Measurements from ENCODE around the gene CRLF2.
"Not testable (repeated sequence)": the region's sequence is repeated elsewhere in the genome, so short reads cannot be mapped to it uniquely, and the experiment has no call there.

CRLF2 gene

DNA sequence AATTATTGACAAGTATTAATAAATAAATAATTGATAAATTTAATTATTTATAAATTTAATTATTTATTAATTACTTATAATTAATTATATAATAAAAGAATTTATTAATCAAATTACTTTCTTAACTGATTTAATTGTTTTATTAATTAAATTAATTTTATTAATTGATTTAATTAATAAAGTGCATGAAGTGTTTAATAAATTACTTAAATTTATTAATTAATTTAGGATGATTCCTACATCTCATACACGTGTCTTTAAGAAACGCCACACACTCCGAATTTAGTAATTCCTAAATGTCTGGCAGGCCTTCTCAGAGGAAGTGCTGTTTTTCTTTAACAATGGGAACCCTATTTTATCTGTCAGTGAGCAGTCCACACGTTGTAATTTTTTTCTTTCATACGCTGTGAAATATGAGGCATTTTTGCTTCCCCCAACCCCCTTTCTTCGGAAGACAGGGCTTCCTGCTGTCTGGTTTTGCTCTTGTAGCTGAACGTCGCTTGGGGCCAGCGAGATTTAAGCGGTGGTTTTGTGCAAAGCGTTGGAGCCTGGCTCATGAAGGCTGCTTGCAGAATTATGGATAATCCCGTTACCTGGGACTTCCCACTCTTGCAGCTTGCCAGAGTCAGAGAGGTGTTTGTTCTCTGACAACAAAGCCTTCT lies 46.8 kb downstream of the CRLF2 start:
- no peak for DNase-seq

DNA sequence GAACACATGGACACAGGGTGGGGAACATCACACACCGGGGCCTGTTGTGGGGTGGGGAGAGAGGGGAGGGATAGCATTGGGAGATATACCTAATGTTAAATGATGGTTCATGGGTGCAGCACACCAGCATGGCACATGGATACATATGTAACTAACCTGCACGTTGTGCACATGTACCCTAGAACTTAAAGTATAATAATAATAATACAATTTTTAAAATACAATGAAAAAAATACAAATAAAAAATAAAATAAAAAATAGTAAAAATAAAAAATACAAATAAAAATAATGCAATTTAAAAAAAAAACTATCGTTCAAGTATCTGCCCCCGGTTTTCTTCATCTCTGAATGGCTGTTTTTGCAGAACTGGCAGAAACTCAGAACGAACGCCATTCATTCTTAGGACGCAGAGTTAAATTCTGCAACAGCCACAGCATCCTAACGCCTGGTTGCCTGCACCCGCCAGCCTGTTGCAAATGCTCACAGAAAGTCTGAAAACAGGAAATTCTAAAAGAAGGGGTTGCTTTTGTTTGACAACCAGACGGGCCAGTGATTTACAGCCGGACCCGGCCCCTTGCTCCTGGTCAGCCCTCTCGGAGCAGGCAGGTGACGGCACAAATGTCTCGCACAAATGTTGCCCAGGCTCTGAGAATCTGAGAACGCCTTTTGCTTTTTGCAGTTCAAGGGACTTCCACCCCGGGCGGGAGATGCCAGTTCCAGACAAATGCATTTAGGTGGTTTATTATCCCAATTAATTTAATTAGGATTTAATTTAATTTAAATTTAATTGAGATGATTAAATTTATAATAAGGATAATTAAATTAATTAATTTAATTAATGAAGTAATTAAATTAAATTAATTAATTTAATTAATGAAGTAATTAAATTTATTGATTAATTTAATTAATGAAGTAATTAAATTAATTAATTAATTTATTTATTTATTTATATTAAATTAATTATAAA lies 47.8 kb downstream of the CRLF2 start:
- DNase-seq: no peak

DNA sequence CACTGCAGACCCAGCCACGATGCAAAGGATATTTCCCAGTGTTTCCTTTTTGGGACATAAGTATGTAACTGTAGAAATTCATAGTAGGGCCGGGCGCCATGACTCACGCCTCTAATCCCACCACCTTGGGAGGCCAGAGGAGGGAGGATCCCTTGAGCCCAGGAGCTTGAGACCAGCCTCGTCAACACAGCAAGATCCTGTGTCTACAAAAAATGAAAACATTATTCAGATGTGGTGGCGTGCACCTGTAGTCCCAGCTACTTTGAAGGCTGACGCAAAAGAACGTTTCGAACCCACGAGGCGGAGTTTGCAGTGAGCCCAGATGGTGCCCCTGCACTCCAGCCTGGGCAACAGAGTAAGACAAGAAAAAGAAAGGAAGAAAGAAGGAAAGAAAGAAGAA lies 49.2 kb downstream of the CRLF2 start:
- no peak for DNase-seq

DNA sequence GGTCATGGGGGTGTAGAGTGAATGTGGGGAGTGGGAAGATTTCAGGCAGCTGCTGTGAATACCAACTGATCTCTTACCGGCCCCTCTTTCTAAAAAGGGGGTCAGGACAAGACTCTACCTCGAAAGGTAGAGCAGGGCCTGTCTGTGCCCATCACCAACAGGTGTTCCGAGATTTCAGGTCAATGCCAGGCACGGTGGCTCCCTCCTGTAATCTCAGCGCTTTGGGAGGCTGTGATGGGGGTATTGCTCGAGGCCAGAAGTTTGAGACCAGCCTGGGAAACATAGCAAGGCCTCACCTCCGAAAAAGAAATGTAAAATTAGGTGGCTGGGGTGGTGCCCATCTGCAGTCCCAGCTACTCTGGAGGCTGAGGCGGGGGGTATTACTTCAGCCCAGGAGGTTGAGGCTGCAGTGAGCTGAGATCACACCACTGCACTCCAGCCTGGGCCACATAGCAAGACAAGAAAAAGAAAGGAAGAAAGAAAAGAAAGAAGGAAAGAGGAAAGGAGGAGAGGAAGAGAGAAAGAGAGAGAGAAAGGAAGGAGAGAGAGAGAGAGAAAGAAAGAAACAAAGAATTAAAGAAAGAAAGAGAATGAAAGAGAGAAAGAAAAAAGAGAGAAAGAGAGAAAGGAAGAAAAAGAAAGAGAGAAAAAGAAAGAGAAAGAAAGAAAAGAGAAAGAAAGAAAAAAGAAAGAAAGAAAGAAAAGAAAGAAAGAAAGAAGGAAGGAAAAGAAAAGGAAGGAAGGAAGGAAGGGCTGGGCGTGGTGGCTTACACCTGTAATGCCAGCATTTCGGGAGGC lies 50.1 kb downstream of the CRLF2 start:
- DNase-seq: no peak

DNA sequence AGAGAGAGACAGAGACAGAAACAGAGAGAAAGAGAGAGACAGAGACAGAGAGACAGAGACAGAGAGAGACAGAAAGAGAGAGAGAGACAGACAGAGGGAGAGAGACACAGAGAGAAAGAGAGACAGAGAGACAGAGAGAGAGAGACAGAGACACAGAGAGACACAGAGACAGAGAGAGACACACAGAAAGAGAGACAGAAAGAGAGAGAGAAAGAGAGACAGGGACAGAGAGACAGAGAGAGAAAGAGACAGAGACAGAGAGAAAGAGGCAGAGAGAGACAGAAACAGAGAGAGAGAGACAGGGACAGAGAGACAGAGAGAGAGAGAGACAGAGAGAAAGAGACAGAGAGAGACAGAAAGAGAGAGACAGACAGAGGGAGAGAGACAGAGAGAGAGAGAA lies 52.9 kb downstream of the CRLF2 start:
- no peak for DNase-seq

DNA sequence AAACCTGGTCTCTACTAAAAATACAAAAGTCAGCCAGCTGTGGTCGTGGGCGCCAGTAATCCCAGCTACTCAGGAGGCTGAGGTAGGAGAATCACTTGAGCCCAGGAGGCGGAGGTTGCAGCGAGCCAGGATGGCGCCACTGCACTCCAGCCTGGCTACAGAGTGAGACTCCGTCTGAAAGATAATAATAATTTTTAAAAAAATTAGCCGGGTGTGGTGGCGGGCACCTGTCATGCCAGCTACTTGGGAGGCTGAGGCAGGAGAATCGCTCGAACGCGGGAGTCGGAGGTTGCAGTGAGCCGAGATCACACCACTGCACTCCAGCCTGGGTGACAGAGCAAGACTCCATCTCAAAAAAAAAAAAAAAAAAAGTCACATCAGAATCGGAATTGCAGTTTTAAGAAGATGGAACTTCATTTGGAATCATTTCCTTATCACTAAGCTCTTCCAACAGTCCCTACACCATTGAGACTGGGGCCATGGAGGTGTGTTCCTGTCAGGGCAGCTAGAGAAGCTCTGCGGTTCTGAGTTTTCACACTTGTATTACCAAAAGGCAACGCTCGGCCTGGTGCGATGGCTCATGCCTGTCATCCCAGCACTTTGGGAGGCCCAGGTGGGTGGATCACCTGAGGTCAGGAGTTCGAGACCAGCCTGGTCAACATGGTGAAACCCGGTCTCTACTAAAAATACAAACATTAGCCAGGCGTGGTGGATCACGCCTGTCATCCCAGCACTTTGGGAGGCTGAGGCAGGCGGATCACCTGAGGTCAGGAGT lies 55.6 kb downstream of the CRLF2 start:
- not testable (repeated sequence) for DNase-seq

DNA sequence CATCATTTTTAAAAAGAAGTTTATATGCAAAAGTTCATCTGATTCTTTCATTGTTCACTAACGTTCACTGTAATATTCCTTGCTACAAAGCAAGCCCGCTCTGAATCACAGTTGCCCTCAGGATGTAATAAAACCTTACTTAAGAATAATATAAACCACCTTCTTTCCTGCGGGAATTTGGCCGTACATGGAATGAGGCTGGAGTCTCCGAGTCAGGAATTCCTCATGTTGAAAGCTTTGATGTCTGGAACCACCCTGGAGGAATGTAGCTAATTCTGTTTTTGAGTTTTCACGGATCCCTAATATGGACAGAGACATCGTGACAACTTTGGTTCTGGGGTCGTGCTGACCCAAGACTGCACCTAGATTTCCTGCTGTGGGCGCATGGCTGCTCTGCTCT lies 58.5 kb downstream of the CRLF2 start:
- DNase-seq: no peak

DNA sequence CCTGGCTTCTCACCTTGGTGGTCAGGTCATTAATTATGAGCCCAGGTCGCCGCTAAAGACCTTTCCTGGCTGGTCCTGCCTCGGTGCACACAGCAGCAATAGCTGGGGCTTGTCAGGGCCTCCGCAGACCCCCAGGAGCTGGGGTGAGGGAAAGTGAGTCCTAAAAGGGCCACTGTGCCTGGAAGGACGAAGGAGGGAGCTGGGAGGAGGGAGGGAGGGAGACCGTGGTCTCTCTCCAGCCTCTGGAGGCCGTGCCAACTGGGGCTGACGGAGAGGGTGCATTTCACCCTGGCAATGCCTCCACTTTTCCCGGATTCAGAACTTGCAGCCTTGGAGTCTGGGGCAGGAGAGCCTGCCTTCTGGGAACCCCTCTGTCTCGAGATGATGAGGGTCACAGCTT lies 60.4 kb downstream of the CRLF2 start:
- DNase-seq: no peak

DNA sequence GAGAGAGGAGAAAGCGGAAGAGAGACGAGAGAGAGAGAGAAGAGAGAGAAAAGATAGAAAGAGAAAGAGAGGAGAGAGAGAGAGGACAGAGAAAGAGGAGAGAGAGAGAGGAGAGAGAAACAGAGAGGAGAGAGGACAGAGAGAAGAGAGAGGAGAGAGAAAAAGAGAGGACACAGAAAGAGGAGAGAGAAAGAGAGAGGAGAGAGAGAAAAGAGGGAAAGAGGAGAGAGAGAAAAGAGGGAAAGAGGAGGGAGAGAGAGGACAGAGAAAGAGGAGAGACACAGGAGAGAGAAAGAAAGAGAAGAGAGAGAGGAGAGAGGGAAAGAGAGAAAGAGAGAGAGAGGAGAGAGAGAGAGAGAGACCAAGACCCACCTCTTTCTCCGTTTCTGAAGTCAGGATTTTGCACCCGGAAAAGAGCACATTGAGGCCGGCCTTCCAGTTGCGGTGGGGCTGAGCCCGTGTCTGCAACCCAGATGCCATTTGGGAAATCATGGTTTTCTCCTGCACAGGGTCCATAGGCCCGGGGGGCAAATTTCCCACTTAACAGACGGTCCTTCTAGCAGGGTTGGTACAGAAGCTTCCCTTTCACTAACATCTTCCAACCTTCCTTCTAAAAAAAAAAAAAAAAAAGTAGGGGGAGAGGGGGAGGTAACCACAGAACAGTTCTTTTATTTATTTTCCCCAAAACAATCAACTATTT lies 60.9 kb downstream of the CRLF2 start:
- no peak for DNase-seq

DNA sequence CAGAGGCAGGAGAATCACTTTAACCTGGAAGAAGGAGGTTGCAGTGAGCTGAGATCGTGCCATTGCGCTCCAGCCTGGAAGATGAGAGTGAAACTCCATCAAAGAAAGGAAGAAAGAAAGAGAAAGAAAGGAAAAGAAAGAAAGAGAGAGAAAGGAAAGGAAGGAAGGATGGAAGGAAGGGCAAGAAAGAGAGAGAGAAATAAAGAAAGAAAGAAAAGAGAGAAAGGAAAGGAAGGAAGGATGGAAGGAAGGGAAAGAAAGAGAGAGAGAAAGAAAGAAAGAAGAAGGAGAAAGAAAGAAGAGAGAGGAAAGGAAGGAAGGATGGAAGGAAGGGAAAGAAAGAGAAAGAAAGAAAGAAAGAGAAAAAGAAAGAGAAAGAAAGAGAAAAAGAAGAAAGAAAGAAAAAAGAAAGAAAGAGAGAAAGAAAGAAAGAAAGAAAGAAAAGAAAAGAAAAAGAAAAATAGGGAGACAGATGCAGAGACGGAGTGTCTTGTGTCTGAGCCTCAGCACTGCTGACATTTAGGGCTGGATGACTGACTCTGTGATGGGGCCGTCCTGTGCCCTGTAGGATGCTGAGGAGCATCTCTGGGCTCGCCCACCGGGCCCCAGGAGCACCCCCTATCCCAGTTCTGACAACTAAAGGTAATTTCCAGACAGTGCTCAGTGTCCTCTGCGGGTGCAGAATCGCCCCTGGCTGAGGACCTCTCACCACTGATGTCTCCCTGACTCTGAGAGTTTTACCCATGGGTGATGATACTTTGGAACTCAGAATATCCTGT lies 61.7 kb downstream of the CRLF2 start:
- no peak for DNase-seq

DNA sequence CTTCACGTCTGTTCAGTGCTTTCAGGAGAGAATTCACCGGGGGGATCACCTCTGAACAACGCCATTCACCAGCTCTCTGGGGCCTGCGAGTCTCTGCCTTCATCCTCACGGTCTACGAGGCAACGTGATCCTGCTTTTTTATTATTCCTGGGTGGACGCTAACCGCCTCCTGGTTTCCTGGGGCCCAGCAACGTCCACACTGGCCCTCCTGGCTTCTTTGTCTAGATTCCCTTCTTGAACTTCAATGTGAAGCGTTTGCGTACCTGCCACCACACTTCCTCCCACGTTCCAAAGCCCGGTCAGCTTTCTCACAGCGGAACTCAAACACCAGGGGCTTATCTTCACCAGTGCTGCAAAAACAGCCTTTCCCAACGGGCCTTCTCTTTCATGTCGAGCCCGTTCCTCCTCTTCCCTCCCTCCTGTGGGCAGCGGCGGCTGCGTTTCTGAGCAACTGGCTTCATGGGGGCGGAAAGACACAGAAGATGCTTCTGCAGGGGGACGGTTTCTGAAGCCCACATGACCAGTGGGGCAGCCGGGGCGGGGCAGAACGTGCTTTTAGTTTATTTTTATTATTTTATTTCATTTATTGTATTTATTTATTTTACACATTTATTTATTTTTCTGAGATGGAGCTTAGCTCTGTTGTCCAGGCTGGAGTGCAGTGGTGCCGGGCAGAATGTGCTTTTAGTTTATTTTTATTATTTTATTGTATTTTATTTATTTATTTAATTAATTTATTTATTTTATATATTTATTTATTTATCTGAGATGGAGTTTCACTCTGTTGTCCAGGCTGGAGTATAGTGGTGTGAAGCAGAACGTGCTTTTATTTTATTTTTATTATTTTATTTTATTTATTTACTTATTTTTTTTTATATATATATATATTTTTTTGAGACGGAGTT lies 64.6 kb downstream of the CRLF2 start:
- no peak for DNase-seq

DNA sequence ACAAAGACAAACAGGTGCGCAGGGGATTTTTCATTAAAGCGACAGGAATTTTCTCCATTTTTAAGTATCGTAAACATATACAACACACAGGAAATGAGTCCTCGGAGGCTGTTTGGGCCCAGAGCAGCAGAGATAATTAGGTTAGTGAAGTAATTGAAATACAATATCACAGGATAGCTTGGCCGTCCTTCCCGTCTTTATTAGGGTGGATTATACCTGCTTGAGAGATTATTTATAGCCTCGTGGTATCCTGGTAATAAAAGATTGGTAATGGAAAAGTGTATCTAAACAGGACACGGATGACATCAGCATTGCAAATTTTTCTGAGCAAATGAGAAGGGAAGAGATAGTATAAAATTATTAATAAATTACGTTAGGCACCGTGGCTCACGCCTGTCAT lies 68.2 kb downstream of the CRLF2 start:
- no peak for DNase-seq

Measured in NCI-H748 treated with DMSO at 0.1 percent for 48 hours (cell line).